GM18861 (cell line): Measurements from ENCODE around the gene ANKRD6.

Source experiments
- ATAC-seq: cut with Tn5 transposase; IDR thresholded peaks from one replicate; pipeline ENCODE4 v1.9.1; 2021; ENCODE audit not compliant: unreplicated experiment

The ANKRD6 gene

GRCh38 chr6:89682991-89683390, 250.0 kb downstream of the ANKRD6 start:
- no peak for ATAC-seq
